ENCODE data around the gene PKDREJ. TPM values are rescaled to one million over a fixed set of nuclear protein-coding genes. Genes with fewer than 3 reads are reported as not detected.

PKDREJ gene
- total RNA-seq, 1 experiment from 2014 or later = not detected

DNA sequence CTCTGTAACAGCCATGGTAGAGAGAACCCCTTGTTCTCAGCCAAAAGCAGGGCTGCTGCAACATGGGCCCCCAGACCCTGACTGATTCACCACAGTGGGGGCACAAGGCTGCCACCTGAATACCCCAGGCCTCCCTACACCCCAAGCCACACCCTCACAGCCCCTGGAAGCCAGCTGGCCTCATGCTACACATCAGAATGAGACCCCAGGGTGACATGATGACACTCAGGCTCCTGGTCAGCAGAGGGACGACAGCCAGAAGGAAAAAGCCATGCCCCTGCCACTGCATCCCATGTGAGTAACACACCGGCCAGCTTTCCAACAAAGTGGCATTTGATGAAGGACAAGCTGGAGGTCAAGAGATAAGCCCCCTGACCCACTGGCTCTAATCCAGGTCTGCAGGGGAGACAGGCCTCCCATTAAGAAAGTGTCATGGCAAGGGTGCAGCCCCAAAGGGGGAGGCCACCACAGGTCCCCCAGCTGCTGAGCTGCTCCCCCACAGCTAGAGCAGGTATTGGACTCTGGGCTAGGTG is 15.6 kb downstream of the PKDREJ start:
- peaks cover 23% of the 10 kb centered on the region for H3K4me1 ChIP-seq (ENCODE audit: low read length)
- H4K20me1 ChIP-seq (ENCODE audit: insufficient read depth, low read depth, low read length) = no peaks in the 10 kb centered on the region
- no peak overlapping the region for H3K4me2 ChIP-seq (ENCODE audit: low read depth, low read length, poor library complexity, severe bottlenecking)
- H3K9me2 ChIP-seq (replicated peaks; ENCODE audit: insufficient read depth, low read length) = no peaks in the 10 kb centered on the region
- H2AFZ ChIP-seq (ENCODE audit: low read length) = no peak overlapping the region
- no peaks in the 10 kb centered on the region for H3K27me3 ChIP-seq (ENCODE audit: low read length)
- no peak overlapping the region for H3K27ac ChIP-seq (ENCODE audit: low read length)
- no peaks in the 10 kb centered on the region for H3K36me3 ChIP-seq (ENCODE audit: insufficient read depth, low read length)
- no peak for DNase-seq
- no peak overlapping the region for H3K4me3 ChIP-seq (ENCODE audit: low read length)
- H3K79me2 ChIP-seq (ENCODE audit: low read length) = peaks cover 9% of the 10 kb centered on the region
- no peak overlapping the region for H3K9ac ChIP-seq (ENCODE audit: low read length)
- no peaks in the 10 kb centered on the region for H3K9me3 ChIP-seq (ENCODE audit: low read length)

DNA sequence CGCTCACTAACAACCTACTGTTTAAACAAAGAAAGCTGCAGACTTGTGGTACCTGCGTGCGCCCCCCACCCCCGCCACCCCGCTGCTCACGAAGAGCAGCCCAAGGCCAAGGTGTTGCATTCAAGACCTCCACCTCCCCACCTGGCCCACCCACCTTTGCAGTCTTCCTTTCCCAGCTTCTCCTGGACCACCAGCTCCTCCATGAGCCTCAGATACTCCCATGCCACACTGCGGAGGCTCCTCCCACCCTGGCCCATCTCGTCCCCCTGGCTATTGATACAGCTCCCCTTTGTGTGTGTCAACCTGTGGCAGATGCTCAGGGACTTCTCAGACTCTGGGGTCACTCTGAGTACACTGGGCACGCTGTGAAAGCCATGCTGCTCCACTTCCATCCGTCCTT is 17.0 kb downstream of the PKDREJ start:
- H4K20me1 ChIP-seq (ENCODE audit: insufficient read depth, low read depth, low read length) = no peaks in the 10 kb centered on the region
- no peak overlapping the region for H2AFZ ChIP-seq (ENCODE audit: low read length)
- no peak for DNase-seq
- H3K4me2 ChIP-seq (ENCODE audit: low read depth, low read length, poor library complexity, severe bottlenecking) = no peak overlapping the region
- no peak overlapping the region for H3K4me3 ChIP-seq (ENCODE audit: low read length)
- no peak overlapping the region for H3K9ac ChIP-seq (ENCODE audit: low read length)
- no peak overlapping the region for H3K27ac ChIP-seq (ENCODE audit: low read length)
- peaks cover 16% of the 10 kb centered on the region for H3K4me1 ChIP-seq (ENCODE audit: low read length)
- no peaks in the 10 kb centered on the region for H3K9me3 ChIP-seq (ENCODE audit: low read length)
- peaks cover 9% of the 10 kb centered on the region for H3K79me2 ChIP-seq (ENCODE audit: low read length)
- H3K27me3 ChIP-seq (ENCODE audit: low read length) = no peaks in the 10 kb centered on the region
- no peaks in the 10 kb centered on the region for H3K9me2 ChIP-seq (replicated peaks; ENCODE audit: insufficient read depth, low read length)
- no peaks in the 10 kb centered on the region; the same call in 1 of the 2 replicates for H3K36me3 ChIP-seq (ENCODE audit: insufficient read depth, low read length)

DNA sequence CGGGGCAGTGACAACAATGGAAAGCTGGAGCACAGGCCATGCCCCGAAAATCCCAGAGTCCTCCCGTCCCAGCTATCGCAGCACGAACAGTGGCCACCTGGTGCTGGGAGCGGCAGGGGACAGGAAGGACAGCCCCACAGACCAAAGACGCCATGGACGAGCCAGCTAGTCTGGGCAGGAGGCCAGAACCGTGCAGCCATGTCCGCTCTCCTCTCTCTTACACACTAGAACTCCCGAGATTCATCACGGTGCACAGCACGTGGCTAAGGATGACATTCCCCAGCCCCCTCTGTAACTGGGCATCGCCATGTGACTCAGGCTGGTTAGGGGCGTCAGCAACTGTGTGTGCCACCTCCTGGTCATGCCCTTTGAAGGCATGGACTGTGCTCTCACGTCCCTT is 17.6 kb downstream of the PKDREJ start:
- no peaks in the 10 kb centered on the region for H3K27me3 ChIP-seq (ENCODE audit: low read length)
- no peak overlapping the region for H2AFZ ChIP-seq (ENCODE audit: low read length)
- no peak overlapping the region for H3K27ac ChIP-seq (ENCODE audit: low read length)
- H3K4me2 ChIP-seq (ENCODE audit: low read depth, low read length, poor library complexity, severe bottlenecking) = no peak overlapping the region
- H3K9ac ChIP-seq (ENCODE audit: low read length) = no peak overlapping the region
- H3K79me2 ChIP-seq (ENCODE audit: low read length) = peaks cover 9% of the 10 kb centered on the region
- H3K36me3 ChIP-seq (ENCODE audit: insufficient read depth, low read length) = no peaks in the 10 kb centered on the region; the same call in 1 of the 2 replicates
- no peaks in the 10 kb centered on the region for H3K9me2 ChIP-seq (replicated peaks; ENCODE audit: insufficient read depth, low read length)
- no peak for DNase-seq
- H4K20me1 ChIP-seq (ENCODE audit: insufficient read depth, low read depth, low read length) = no peaks in the 10 kb centered on the region
- peaks cover 10% of the 10 kb centered on the region for H3K4me1 ChIP-seq (ENCODE audit: low read length)
- H3K4me3 ChIP-seq (ENCODE audit: low read length) = no peak overlapping the region
- no peaks in the 10 kb centered on the region for H3K9me3 ChIP-seq (ENCODE audit: low read length)

DNA sequence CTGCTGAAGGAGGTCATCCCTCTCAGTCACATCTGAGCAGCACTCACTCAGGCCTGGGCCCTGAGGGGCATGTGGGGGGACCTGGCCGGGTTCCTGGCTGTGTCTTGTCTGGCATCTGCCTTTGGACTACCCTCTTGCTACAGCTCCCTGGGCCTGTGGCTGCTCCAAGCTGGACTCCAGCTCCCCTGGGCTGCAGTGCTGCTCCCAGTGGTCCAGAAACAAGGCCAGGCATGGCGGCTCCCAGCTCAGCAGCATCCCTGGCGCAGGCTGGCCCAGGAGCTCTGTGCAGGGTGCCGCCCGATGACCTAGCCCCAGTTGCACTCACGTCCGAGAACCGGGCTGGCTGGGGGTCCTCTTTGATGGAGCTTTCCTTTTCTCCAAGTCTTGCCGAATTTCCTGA is 18.4 kb downstream of the PKDREJ start:
- Histone ChIP-seq H3K79me2 (ENCODE audit: low read length) (peaks cover 9% of the 10 kb centered on the region), H3K27ac (ENCODE audit: low read length) (no peak overlapping the region), H3K9me2 (replicated peaks; ENCODE audit: insufficient read depth, low read length) (no peaks in the 10 kb centered on the region), H3K9ac (ENCODE audit: low read length) (no peak overlapping the region), H3K9me3 (ENCODE audit: low read length) (no peaks in the 10 kb centered on the region), H3K36me3 (ENCODE audit: insufficient read depth, low read length) (no peaks in the 10 kb centered on the region; the same call in 1 of the 2 replicates), H2AFZ (ENCODE audit: low read length) (no peak overlapping the region), H4K20me1 (ENCODE audit: insufficient read depth, low read depth, low read length) (no peaks in the 10 kb centered on the region), H3K27me3 (ENCODE audit: low read length) (no peaks in the 10 kb centered on the region), H3K4me2 (ENCODE audit: low read depth, low read length, poor library complexity, severe bottlenecking) (no peak overlapping the region), H3K4me1 (ENCODE audit: low read length) (peaks cover 7% of the 10 kb centered on the region), H3K4me3 (ENCODE audit: low read length) (no peak overlapping the region)
- no peak for DNase-seq

DNA sequence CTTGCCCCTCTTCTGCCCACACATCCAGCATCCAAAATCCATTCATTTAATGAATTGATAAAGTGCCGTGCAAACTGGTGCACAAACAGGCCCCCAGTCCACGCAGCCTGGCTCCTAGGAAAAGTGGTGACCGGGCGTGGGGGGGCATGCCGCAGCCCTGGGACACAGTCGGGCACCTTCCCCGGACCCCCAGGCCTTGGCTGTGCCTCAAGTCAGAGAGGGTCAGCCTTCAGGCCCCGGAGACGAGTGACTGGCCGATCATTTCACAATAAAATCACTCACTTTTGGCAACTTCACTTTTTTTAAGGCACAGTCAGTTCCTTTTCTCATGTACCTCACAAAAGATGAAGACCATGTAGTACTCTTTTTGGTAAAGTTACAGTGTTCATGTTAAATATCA is 21.1 kb downstream of the PKDREJ start:
- Histone ChIP-seq H3K4me1 (ENCODE audit: low read length) (no peaks in the 10 kb centered on the region), H3K9ac (ENCODE audit: low read length) (no peak overlapping the region), H4K20me1 (ENCODE audit: insufficient read depth, low read depth, low read length) (no peaks in the 10 kb centered on the region), H3K4me2 (ENCODE audit: low read depth, low read length, poor library complexity, severe bottlenecking) (no peak overlapping the region), H3K79me2 (ENCODE audit: low read length) (no peaks in the 10 kb centered on the region), H3K9me3 (ENCODE audit: low read length) (no peaks in the 10 kb centered on the region), H2AFZ (ENCODE audit: low read length) (no peak overlapping the region), H3K9me2 (replicated peaks; ENCODE audit: insufficient read depth, low read length) (no peaks in the 10 kb centered on the region), H3K4me3 (ENCODE audit: low read length) (no peak overlapping the region), H3K27ac (ENCODE audit: low read length) (no peak overlapping the region), H3K36me3 (ENCODE audit: insufficient read depth, low read length) (no peaks in the 10 kb centered on the region; the same call in 1 of the 2 replicates), H3K27me3 (ENCODE audit: low read length) (no peaks in the 10 kb centered on the region)
- no peak for DNase-seq

DNA sequence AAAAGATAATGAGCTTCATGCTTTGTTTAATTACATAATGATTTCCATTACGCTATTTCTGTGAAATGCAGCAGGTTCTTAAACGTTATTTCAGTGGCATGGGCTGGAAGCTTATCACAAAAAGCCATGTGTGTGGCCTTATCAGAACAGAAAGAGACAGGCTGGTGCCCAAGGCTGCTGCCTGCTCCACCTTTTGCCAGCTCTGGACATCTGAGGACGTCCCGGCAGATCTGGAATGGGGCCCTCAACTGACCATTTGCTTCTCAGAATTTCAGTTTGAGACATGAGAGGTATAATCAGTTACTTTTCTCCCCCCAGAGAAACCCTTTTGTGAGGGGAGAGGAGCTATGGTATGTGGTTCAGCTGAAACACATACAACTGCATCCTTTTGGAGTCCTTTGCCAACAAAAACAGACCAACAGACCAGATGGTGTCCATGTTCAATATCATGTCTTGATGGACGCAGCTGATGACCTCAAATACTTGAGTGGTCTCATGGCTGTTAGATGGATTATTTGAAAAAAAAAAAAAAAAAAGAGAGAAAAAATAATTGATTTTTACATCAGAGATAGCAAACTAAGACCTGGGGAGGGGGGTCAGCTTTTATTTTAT is 21.6 kb downstream of the PKDREJ start:
- H3K9ac ChIP-seq (ENCODE audit: low read length) = no peak overlapping the region
- H3K4me3 ChIP-seq (ENCODE audit: low read length) = no peak overlapping the region
- H3K27me3 ChIP-seq (ENCODE audit: low read length) = no peaks in the 10 kb centered on the region
- no peaks in the 10 kb centered on the region for H4K20me1 ChIP-seq (ENCODE audit: insufficient read depth, low read depth, low read length)
- no peaks in the 10 kb centered on the region for H3K9me3 ChIP-seq (ENCODE audit: low read length)
- H3K9me2 ChIP-seq (replicated peaks; ENCODE audit: insufficient read depth, low read length) = no peaks in the 10 kb centered on the region
- no peak overlapping the region for H3K27ac ChIP-seq (ENCODE audit: low read length)
- no peaks in the 10 kb centered on the region for H3K4me1 ChIP-seq (ENCODE audit: low read length)
- H2AFZ ChIP-seq (ENCODE audit: low read length) = no peak overlapping the region
- H3K79me2 ChIP-seq (ENCODE audit: low read length) = no peaks in the 10 kb centered on the region
- DNase-seq = no peak
- H3K4me2 ChIP-seq (ENCODE audit: low read depth, low read length, poor library complexity, severe bottlenecking) = no peak overlapping the region
- no peaks in the 10 kb centered on the region; the same call in 1 of the 2 replicates for H3K36me3 ChIP-seq (ENCODE audit: insufficient read depth, low read length)

DNA sequence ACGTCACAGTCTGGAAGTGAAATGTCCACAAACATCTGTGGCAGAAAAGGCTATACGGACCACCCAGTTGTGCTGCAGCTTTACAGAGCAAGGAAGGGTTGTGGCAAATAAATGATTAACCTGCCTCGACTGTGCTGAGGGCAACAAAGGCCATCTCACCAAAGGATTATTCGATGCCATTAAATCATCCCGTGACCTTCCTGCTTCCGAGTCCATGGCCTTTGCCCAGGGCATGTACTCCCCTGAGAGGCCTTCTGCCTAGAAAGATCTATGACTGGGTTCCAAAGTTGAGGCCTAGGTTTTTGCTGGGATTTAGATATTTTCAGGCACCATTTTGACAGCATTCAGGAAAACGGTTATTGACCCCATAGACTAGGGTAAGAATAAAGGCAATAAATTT is 22.2 kb downstream of the PKDREJ start:
- no peak for DNase-seq
- H3K4me2 ChIP-seq (ENCODE audit: low read depth, low read length, poor library complexity, severe bottlenecking) = no peak overlapping the region
- H3K9me3 ChIP-seq (ENCODE audit: low read length) = no peaks in the 10 kb centered on the region
- H3K4me1 ChIP-seq (ENCODE audit: low read length) = no peaks in the 10 kb centered on the region
- H4K20me1 ChIP-seq (ENCODE audit: insufficient read depth, low read depth, low read length) = no peaks in the 10 kb centered on the region
- no peak overlapping the region for H3K4me3 ChIP-seq (ENCODE audit: low read length)
- H3K27ac ChIP-seq (ENCODE audit: low read length) = no peak overlapping the region
- H3K9ac ChIP-seq (ENCODE audit: low read length) = no peak overlapping the region
- H2AFZ ChIP-seq (ENCODE audit: low read length) = no peak overlapping the region
- no peaks in the 10 kb centered on the region for H3K9me2 ChIP-seq (replicated peaks; ENCODE audit: insufficient read depth, low read length)
- no peaks in the 10 kb centered on the region for H3K79me2 ChIP-seq (ENCODE audit: low read length)
- no peaks in the 10 kb centered on the region for H3K27me3 ChIP-seq (ENCODE audit: low read length)
- H3K36me3 ChIP-seq (ENCODE audit: insufficient read depth, low read length) = no peaks in the 10 kb centered on the region; the same call in 1 of the 2 replicates

DNA sequence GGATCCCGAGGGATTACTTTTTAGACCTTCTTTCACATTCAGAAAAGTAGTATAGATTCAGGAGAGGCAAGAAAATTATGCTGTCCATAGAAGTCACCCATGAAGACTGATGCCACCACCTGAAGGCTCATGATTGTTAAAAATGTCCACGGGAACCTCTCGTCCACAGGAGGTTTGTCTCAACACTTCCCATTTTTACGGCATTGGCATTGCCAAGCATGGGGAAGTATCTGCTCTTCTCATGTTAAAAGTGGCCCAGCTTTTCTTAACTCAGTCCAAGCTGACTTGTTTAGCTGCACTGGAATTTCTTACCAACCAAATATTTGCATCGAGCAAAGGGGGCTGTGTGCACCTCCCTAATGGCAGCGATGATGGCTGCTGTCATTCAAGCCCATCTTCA is 22.6 kb downstream of the PKDREJ start:
- H3K9me2 ChIP-seq (replicated peaks; ENCODE audit: insufficient read depth, low read length) = no peaks in the 10 kb centered on the region
- no peaks in the 10 kb centered on the region for H3K79me2 ChIP-seq (ENCODE audit: low read length)
- H3K9me3 ChIP-seq (ENCODE audit: low read length) = no peaks in the 10 kb centered on the region
- DNase-seq = no peak
- no peak overlapping the region for H3K27ac ChIP-seq (ENCODE audit: low read length)
- no peak overlapping the region for H2AFZ ChIP-seq (ENCODE audit: low read length)
- H3K36me3 ChIP-seq (ENCODE audit: insufficient read depth, low read length) = no peaks in the 10 kb centered on the region; the same call in 1 of the 2 replicates
- H3K4me2 ChIP-seq (ENCODE audit: low read depth, low read length, poor library complexity, severe bottlenecking) = no peak overlapping the region
- H3K4me3 ChIP-seq (ENCODE audit: low read length) = no peak overlapping the region
- H3K27me3 ChIP-seq (ENCODE audit: low read length) = no peaks in the 10 kb centered on the region
- H4K20me1 ChIP-seq (ENCODE audit: insufficient read depth, low read depth, low read length) = no peaks in the 10 kb centered on the region
- H3K9ac ChIP-seq (ENCODE audit: low read length) = no peak overlapping the region
- no peaks in the 10 kb centered on the region for H3K4me1 ChIP-seq (ENCODE audit: low read length)

All from Karpas-422 (cell line).